ENCODE measurements around the gene LSAMP. TPM values are rescaled to one million over a fixed set of nuclear protein-coding genes. Genes with fewer than 3 reads are reported as not detected.

LSAMP gene
- total and polyA plus RNA-seq, 2 experiments from 2014 or later: 4.6 to 6.0 TPM

DNA sequence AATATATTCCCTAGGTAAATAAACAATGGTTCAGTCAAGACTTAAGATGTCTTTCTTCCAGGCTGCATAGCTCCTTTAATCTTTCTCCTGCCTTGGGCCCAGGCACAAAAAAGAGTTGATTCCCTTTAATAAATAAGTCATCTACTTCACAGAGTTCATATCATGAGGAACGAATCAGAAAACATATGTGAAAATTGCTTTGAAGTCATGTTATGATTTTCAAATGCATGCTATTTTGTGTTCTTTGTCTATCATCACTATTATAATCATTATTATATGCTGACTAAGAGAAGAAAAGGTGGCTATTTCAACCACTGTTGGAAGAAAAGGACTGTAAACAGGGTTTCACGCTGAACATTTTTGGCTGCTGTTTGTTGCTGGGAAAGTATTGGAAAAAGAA, 70.4 kb downstream of the LSAMP start:
- no peaks in the 10 kb centered on the region for H3K4me1 ChIP-seq (ENCODE audit: low read depth)
- no peaks in the 10 kb centered on the region for H3K27me3 ChIP-seq
- H3K4me3 ChIP-seq: no peak overlapping the region
- H3K36me3 ChIP-seq: no peaks in the 10 kb centered on the region
- TF ChIP-seq, protein P1, sequence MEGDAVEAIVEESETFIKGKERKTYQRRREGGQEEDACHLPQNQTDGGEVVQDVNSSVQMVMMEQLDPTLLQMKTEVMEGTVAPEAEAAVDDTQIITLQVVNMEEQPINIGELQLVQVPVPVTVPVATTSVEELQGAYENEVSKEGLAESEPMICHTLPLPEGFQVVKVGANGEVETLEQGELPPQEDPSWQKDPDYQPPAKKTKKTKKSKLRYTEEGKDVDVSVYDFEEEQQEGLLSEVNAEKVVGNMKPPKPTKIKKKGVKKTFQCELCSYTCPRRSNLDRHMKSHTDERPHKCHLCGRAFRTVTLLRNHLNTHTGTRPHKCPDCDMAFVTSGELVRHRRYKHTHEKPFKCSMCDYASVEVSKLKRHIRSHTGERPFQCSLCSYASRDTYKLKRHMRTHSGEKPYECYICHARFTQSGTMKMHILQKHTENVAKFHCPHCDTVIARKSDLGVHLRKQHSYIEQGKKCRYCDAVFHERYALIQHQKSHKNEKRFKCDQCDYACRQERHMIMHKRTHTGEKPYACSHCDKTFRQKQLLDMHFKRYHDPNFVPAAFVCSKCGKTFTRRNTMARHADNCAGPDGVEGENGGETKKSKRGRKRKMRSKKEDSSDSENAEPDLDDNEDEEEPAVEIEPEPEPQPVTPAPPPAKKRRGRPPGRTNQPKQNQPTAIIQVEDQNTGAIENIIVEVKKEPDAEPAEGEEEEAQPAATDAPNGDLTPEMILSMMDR (IDR thresholded peaks at IDR 0.05; ENCODE audit: low read depth, low read length): no peak
- no peaks in the 10 kb centered on the region for H3K9me3 ChIP-seq (ENCODE audit: low read depth)
- no peak for DNase-seq (ENCODE audit: low read depth in 1 of 2, low spot score in 1 of 2)
- H3K27ac ChIP-seq: no peak overlapping the region

DNA sequence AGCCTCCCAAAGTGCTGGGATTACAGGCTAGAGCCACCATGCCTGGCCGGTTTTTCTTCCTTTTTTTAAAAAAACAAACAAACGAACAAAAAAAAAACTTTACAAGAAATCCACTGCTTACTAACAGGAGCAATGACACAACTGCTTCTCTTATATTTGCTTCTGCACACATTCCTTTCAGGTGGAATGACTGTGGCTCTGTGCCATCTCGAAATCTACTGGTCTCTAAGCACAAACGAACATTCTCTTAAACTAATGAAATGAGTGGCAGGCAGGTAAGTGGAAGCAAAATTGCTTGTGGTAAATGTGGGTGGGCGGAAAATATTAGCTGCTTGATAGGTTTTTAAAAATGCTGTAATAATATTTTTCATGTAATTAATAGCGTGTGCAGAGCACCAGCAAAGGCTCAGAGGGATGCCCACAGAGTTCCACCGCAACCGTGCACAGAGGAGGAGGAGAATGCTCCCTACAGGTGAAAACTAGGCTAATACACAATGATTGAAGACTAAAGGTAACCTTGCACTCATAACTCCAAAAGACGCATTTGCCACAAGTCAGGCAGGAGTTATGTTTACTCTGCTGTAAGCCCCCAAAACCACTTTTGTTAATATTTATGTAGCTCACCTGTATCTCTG, 77.4 kb downstream of the LSAMP start:
- DNase-seq (ENCODE audit: low read depth in 1 of 2, low spot score in 1 of 2): no peak
- H3K9me3 ChIP-seq (ENCODE audit: low read depth): no peaks in the 10 kb centered on the region
- no peak overlapping the region for H3K27ac ChIP-seq
- H3K27me3 ChIP-seq: no peaks in the 10 kb centered on the region
- H3K4me3 ChIP-seq: no peak overlapping the region
- H3K36me3 ChIP-seq: no peaks in the 10 kb centered on the region
- H3K4me1 ChIP-seq (ENCODE audit: low read depth): no peaks in the 10 kb centered on the region
- TF ChIP-seq, protein P1 (IDR thresholded peaks at IDR 0.05; ENCODE audit: low read depth, low read length): no peak

DNA sequence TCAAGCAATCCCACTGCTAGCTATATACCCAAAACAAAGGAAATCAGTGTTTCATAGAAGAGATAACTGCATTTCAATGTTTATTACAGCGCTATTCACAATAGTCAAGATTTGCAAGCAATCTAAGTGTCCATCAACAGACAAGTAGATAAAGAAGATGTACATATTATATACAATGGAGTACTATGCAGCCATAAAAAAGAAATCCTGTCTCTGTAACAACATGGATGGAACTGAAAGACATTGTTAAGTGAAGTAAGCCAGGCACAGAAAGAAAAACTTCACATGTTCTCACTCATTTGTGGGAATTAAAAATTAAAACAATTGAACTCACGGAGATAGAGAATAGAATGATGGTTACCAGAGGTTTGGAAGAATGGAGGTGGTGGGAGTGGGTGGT, 89.2 kb downstream of the LSAMP start:
- Histone ChIP-seq H3K4me1 (ENCODE audit: low read depth) (no peaks in the 10 kb centered on the region), H3K27ac (no peak overlapping the region), H3K36me3 (no peaks in the 10 kb centered on the region), H3K9me3 (ENCODE audit: low read depth) (no peaks in the 10 kb centered on the region), H3K27me3 (no peaks in the 10 kb centered on the region), H3K4me3 (no peak overlapping the region)
- TF ChIP-seq, protein P1 (IDR thresholded peaks at IDR 0.05; ENCODE audit: low read depth, low read length): no peak
- no peak for DNase-seq (ENCODE audit: low read depth in 1 of 2, low spot score in 1 of 2)

DNA sequence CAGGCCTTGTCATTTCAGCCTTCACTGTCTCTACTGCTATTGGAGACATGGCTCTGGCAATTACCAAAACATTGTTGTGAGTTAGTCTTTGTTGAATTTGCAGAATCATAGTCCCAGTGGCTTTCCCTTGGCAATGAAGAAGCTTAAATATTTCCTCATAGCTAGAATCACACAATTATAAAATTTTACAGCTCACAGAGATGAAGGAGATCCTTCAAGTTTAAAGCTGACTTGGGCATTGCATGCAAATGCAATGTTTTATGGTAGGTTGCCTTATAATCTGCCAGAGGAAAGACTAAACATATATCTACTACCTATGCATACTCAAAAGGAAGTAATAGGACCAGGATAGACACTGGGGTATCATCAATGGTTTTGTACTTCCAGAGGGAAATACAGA, 90.9 kb downstream of the LSAMP start:
- no peaks in the 10 kb centered on the region for H3K9me3 ChIP-seq (ENCODE audit: low read depth)
- H3K4me1 ChIP-seq (ENCODE audit: low read depth): no peaks in the 10 kb centered on the region
- TF ChIP-seq, protein P1 (IDR thresholded peaks at IDR 0.05; ENCODE audit: low read depth, low read length): no peak
- DNase-seq (ENCODE audit: low read depth in 1 of 2, low spot score in 1 of 2): no peak
- H3K36me3 ChIP-seq: no peaks in the 10 kb centered on the region
- H3K4me3 ChIP-seq: no peak overlapping the region
- no peak overlapping the region for H3K27ac ChIP-seq
- no peaks in the 10 kb centered on the region for H3K27me3 ChIP-seq

DNA sequence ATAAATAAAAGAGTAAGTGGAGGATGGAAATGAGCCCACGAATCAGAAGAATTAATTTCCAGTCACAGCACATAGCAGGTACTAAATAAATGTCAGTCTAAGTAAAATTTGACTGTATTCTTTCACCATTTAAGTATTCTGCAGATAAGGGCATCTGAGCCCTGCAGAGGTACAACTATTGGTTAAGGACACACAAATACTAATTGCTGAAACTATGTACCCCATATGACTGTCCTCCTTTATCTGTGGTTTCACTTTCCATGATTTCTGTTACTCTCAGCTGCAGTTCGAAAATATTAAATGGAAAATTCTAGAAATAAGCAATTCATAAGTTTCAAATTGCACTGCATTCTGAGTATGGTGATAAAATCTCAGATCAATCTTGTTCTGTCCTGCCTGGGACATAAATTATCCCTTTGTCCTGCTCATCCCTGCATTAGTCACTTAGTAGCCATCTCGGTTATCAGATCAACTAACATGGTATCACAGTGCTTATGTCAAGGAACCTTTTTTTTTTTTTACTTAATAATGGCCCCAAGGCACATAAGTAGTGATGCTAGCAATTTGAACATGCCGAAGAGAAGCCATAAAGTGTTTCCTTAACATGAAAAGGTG, 95.1 kb downstream of the LSAMP start:
- no peaks in the 10 kb centered on the region for H3K9me3 ChIP-seq (ENCODE audit: low read depth)
- DNase-seq (ENCODE audit: low read depth in 1 of 2, low spot score in 1 of 2): no peak

More for the DNA sequence above, 95.1 kb downstream of the LSAMP start:
- TF ChIP-seq, protein P1 (IDR thresholded peaks at IDR 0.05; ENCODE audit: low read depth, low read length): no peak
- no peaks in the 10 kb centered on the region for H3K27me3 ChIP-seq
- no peaks in the 10 kb centered on the region for H3K36me3 ChIP-seq
- H3K4me1 ChIP-seq (ENCODE audit: low read depth): no peaks in the 10 kb centered on the region
- H3K4me3 ChIP-seq: no peak overlapping the region
- H3K27ac ChIP-seq: no peak overlapping the region
